GM21528 (cell line): Measurements from ENCODE around the gene ACOX3.
"Not testable (repeated sequence)": the region's sequence is repeated elsewhere in the genome, so short reads cannot be mapped to it uniquely, and the experiment has no call there.

Experiments
- ATAC-seq: cut with Tn5 transposase; IDR thresholded peaks from one replicate; pipeline ENCODE4 v1.9.1; 2021; ENCODE audit warnings: mild to moderate bottlenecking, moderate library complexity; ENCODE audit not compliant: unreplicated experiment, low FRiP score

Gene ACOX3

GRCh38 chr4:8359193-8359592 lies 81.3 kb downstream of the ACOX3 start:
- no peak for ATAC-seq

GRCh38 chr4:8356856-8357255 lies 83.7 kb downstream of the ACOX3 start:
- no peak for ATAC-seq

- no peak for ATAC-seq
These were observed 84.5 kb downstream of the ACOX3 start for GRCh38 chr4:8355864-8356565.

- no peak for ATAC-seq
These were observed 85.2 kb downstream of the ACOX3 start for GRCh38 chr4:8355306-8355705.

- ATAC-seq: no peak
These were observed 86.5 kb downstream of the ACOX3 start for GRCh38 chr4:8353912-8354453.

- no peak for ATAC-seq
These were observed 87.3 kb downstream of the ACOX3 start for GRCh38 chr4:8353158-8353669.

GRCh38 chr4:8352368-8353157 lies 88.0 kb downstream of the ACOX3 start:
- ATAC-seq: no peak

- ATAC-seq: no peak
These were observed 88.6 kb downstream of the ACOX3 start for GRCh38 chr4:8351931-8352367.

- no peak for ATAC-seq
These were observed 89.6 kb downstream of the ACOX3 start for GRCh38 chr4:8350841-8351461.

GRCh38 chr4:8350352-8350751 lies 90.2 kb downstream of the ACOX3 start:
- ATAC-seq: no peak

GRCh38 chr4:8349664-8350236 lies 90.8 kb downstream of the ACOX3 start:
- no peak for ATAC-seq

- not testable (repeated sequence) for ATAC-seq
These were observed 91.3 kb downstream of the ACOX3 start for GRCh38 chr4:8349236-8349635.

- no peak for ATAC-seq
These were observed 92.5 kb downstream of the ACOX3 start for GRCh38 chr4:8348071-8348470.

GRCh38 chr4:8347660-8348059 lies 92.9 kb downstream of the ACOX3 start:
- no peak for ATAC-seq

GRCh38 chr4:8346838-8347605 lies 93.5 kb downstream of the ACOX3 start:
- ATAC-seq: no peak

GRCh38 chr4:8345946-8346814 lies 94.3 kb downstream of the ACOX3 start:
- ATAC-seq: no peak

GRCh38 chr4:8345053-8345945 lies 95.2 kb downstream of the ACOX3 start:
- no peak for ATAC-seq

GRCh38 chr4:8344377-8344776 lies 96.1 kb downstream of the ACOX3 start:
- ATAC-seq: no peak
